HG03175 (cell line): ENCODE measurements around the gene TMPRSS4.

Source experiments
- ATAC-seq: cut with Tn5 transposase; IDR thresholded peaks from one replicate; pipeline ENCODE4 v1.9.1; 2021; ENCODE audit warnings: mild to moderate bottlenecking, moderate library complexity; ENCODE audit not compliant: unreplicated experiment

Gene TMPRSS4

DNA sequence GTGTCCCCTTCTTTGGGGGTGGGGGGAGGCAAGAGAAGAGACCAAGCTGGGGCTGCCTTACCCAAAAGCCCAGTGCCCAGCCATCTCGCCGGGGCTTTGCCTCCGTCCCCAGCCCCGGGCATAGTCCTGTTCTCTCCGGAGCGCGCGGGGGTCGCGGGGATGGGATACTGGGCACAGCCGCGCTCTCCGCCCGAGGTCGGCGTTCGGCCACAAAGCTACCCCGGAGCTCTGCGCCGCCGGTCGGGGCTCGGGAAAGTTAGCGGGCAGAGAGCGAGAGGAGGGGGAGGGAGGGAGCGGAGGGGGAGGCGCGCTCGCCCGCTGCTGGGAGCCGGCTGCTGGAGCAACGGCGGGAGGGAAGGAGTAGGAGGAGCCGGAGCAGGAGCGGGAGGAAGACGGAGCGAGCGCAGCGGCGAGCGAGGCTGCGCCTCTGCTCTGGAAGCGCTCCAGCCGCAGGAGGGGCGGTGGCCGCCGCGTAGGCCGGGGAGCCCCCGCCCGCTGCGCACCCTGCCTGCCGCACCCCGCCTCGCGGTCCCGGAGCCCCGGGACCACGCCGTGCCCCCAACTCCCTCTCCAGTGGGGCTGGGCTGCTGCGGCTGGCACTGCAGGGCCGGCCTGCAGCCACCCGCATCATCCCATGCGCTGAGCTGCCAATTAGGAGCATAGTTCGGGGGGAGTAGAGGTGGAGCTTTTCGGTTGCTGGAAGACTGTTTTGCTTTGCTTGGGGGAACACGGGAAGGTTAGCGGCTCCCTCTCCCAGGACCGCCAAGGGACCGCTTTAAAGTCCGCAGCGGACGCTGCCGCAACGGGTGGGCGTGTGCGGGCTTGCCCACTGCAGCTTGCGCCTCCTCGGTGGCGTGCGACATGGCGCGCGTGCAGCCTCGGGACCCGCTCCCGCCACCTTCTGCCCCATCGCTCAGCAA is 75.9 kb downstream of the TMPRSS4 start, which contains the start of gene SCN4B:
TSS of gene SCN4B (minus strand) at position 272 of the 920 bp plus-strand sequence. CDS start at position 122, 150 bp downstream.
- ATAC-seq: no peak

DNA sequence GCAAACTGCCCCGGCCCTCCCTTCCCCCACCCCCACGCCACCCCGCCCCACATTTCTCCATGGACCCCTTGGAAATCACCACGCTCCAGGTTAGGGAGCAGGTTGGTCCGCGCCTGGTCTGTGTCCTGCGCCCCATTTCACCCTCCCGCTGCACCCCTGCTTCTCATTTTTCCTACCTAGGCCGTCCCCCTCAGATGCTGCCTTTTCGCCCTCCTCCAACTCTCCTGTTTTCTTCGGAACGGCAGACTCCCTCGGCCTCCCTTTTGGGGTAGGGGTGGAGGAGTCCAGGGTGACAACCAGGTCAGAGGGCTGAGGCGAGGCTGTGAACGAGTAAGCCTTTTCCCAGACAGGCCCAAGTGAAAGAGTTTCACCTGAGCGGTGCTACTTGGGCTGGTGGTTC is 76.6 kb downstream of the TMPRSS4 start:
- no peak for ATAC-seq

- no peak for ATAC-seq
Observed at GRCh38 chr11:118153976-118154375, 77.1 kb downstream of the TMPRSS4 start.

- no peak for ATAC-seq
Observed at GRCh38 chr11:118154641-118155040, 77.8 kb downstream of the TMPRSS4 start.

- no peak for ATAC-seq
Observed at GRCh38 chr11:118155776-118156530, 79.1 kb downstream of the TMPRSS4 start.

GRCh38 chr11:118156531-118157185 is 79.8 kb downstream of the TMPRSS4 start:
- no peak for ATAC-seq

DNA sequence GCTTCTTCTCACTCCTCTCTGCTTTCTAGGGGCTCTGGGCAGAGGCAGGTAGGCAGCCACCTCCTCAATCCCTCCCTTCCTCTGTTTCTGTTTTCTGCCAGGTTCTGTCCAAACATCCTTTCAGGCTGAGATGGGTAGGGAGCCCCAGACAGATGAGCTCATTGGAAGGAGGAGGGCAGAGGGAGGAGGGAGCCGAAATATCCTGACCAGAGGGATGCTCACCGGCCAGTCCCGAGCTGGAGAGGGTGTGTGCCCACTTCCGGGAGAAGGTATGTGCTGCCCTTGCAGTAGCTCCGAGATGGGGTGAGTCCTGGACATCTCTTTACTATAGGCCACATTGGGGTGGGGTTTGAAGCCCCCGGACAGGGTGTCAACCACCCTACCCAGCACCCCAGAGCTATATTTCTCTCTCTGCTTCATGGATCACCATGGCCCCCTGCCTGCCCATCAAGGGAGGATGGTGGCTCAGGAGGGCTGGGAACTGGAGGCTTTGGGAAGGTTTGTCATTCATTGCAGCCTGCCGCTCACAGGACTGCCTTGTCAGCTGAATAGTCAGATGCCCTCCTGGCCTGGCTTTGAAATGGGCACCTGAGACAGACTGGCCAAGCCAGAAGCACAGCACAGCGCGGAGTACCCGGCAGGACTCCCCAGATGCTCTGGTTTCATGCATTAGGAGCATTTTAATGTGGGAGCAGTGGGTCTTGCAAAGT is 80.5 kb downstream of the TMPRSS4 start:
- ATAC-seq: no peak

GRCh38 chr11:118161786-118162185 is 84.9 kb downstream of the TMPRSS4 start:
- no peak for ATAC-seq

GRCh38 chr11:118162846-118163245 is 86.0 kb downstream of the TMPRSS4 start:
- ATAC-seq: no peak

DNA sequence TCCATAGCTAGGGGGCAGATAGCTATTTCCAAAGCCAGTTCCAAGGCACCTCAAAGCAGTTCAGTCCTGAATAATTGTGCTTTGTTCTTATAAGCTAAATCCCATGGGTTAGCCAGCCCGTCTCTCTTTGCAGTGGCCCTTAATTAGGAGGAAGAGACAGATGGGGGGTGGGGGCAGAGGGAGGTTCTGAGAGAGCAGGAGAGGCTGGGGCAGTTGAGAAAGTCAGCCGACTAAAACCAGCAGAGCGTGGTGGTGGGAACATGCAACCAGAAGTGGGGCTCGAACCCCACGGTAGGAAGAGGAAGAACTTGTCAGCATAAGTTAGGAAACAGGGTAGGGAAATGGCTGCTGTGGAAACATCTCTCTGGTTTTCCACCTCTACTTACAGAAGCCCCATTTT is 86.6 kb downstream of the TMPRSS4 start:
- no peak for ATAC-seq

DNA sequence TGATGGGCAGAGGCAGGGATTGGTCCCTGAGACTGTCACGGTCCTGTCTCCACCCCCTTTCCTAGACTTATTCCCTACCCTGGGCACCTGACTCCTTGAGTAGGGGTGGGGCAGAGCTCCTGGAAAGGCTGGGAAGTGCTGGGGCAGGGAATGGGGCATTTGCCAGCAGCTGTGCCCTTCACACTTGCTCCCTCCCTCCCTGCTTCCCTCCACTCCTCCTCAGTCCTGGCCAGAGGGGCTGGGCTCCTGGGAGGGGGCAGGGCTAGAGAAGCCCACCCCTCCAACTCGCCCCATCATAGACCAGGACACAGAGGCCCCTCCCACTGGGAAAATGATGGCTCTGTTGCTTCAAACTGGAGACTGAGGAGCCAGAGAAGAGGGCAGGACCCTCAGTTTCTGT is 88.0 kb downstream of the TMPRSS4 start:
- no peak for ATAC-seq

GRCh38 chr11:118166641-118167040 is 89.8 kb downstream of the TMPRSS4 start:
- no peak for ATAC-seq

- no peak for ATAC-seq
Observed at GRCh38 chr11:118167253-118167652, 90.4 kb downstream of the TMPRSS4 start.

DNA sequence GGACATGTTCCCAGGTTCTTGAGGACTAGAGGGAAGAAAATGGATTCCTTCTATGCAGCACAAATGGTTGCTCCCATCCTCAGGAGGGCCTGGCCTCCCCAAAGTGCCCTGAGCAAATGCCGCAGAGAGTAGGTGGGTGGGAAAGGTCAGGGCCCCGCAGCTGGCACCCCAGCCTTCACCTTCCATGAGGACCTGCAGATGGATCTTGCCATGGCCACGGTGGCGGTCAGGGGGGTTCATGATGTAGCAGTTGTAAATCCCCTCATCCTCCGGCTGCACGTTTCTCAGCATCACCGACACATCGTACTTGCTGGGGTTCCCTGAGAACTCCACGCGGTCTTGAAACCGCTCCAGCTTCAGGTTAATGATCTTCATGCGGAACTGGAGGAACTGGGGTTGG is 91.0 kb downstream of the TMPRSS4 start:
- ATAC-seq: no peak

DNA sequence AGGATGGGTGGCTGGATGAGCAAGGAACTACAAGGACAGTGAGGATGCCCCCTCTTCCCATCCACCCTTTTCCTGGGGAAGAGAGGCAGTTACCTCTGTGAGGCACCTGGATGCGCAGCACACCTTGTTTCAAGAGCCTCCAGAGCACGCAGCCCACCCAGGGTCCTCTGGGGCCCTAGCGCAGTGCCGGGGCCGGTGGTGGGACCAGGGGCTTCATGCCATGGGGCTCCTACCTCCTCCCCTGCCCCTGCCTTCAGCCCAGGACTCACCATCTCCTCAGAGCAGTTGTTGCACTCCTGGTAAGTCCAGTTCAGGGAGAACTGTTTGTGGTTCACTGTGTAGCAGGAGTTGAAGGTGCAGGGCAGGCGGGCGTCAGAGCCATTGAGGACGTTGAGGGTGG is 91.4 kb downstream of the TMPRSS4 start:
- no peak for ATAC-seq

DNA sequence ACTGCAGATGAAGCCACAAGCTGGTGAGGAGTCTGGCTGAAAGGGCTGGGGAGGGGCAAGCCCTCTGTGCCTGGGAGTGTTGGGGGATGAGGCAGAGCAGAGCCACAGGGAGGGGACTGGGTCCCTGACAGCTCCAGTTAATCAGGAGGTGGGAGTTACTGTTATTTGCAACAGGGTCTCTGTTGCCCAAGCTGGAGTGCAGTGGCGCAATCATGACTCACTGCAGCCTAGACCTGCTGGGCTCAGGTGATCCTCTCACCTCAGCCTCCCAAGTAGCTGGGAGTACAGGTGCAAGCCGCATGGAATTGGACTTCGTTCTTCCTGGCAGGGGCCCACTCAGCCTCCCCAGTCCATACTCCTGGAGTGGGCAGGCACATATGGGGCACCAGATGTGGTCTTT is 91.9 kb downstream of the TMPRSS4 start:
- no peak for ATAC-seq

GRCh38 chr11:118169300-118170140 is 92.6 kb downstream of the TMPRSS4 start:
- no peak for ATAC-seq

DNA sequence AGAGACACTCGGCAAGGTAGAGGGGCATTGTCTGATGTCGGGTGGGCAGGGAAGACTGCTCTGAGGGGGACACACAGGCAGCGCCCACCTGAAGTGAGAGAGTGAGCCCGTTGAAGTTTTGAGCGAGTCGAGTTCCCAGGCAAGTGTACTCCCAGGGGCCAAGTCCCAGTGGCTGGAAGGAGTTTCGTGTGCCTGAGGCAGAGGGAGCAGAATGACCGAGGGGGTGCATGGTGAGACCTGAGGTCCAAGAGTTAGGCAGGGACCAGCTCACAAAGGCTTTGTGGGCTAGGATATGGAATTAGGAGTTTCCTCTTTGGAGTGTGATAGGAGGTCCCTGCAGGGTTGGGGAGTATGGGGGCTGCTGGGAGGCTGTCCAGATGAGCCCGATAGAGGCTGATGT is 93.4 kb downstream of the TMPRSS4 start:
- no peak for ATAC-seq

- ATAC-seq: no peak
Observed at GRCh38 chr11:118170882-118171268, 94.0 kb downstream of the TMPRSS4 start.
